CD14-positive monocyte (primary cell): ENCODE measurements around the gene PLSCR3. TPM values are rescaled to one million over a fixed set of nuclear protein-coding genes. Genes with fewer than 3 reads are reported as not detected.

ENCODE experiments used
- DNase-seq, 3 donors: peaks; one replicate each; pipeline ENCODE4 v3.0.0-alpha.2; 2011 to 2022
- H2AFZ ChIP-seq: 2 replicates; pipeline ENCODE4 v1.6.0; 2012; ENCODE audit warnings: mild to moderate bottlenecking, low read depth, low read length, inconsistent platforms; ENCODE audit not compliant: insufficient read depth, poor library complexity, severe bottlenecking
- H3K27ac ChIP-seq, 2 donors: 1 replicate in 1 of 2; 2 replicates in 1 of 2; pipeline ENCODE4 v1.5.1; 2012 to 2013; ENCODE audit warnings: low read length in 2 of 2, control low read depth in 1 of 2, inconsistent platforms in 1 of 2, low read depth in 1 of 2, mild to moderate bottlenecking in 1 of 2
- H3K27me3 ChIP-seq, 2 donors: one replicate each; pipeline versions ENCODE4 v1.6.0 to v1.6.1; 2011 to 2013; ENCODE audit warnings: low read length in 2 of 2; ENCODE audit not compliant: control insufficient read depth in 2 of 2, insufficient read depth in 2 of 2
- H3K36me3 ChIP-seq, 2 donors: replicated peaks in 1 of 2; 1 replicate in 1 of 2; 2 replicates in 1 of 2; pipeline versions ENCODE4 v1.5.1 to v1.6.1; 2012 to 2013; ENCODE audit warnings: low read length in 2 of 2, control low read depth in 1 of 2, inconsistent platforms in 1 of 2, mild to moderate bottlenecking in 1 of 2; ENCODE audit not compliant: insufficient read depth in 2 of 2, control insufficient read depth in 1 of 2
- H3K4me1 ChIP-seq, 2 donors: 1 replicate in 1 of 2; 2 replicates in 1 of 2; pipeline versions ENCODE4 v1.5.1 to v1.6.1; 2012 to 2013; ENCODE audit warnings: low read length in 2 of 2, control low read depth in 1 of 2, inconsistent platforms in 1 of 2, mild to moderate bottlenecking in 1 of 2, moderate library complexity in 1 of 2; ENCODE audit not compliant: insufficient read depth in 2 of 2, control insufficient read depth in 1 of 2
- H3K4me2 ChIP-seq: replicated peaks from 2 replicates; pipeline ENCODE3; 2012; ENCODE audit warnings: low read length, moderate library complexity, mild to moderate bottlenecking; ENCODE audit not compliant: poor library complexity, severe bottlenecking; ENCODE audit errors: extremely low read depth
- H3K4me3 ChIP-seq, 3 experiments: fragments of 200-600 bp in 1 of 3; sonication (generic) in 1 of 3; replicated peaks in 1 of 3; 1 replicate in 2 of 3; 2 replicates in 1 of 3; pipeline ENCODE4 v1.5.1; 2011 to 2013; ENCODE audit warnings: low read length in 3 of 3, mild to moderate bottlenecking in 3 of 3, control low read depth in 2 of 3, low read depth in 2 of 3, inconsistent platforms in 1 of 3, moderate library complexity in 1 of 3
- H3K79me2 ChIP-seq: 2 replicates; pipeline ENCODE4 v1.6.0; 2012; ENCODE audit warnings: mild to moderate bottlenecking, control low read depth, inconsistent platforms, low read length, moderate library complexity; ENCODE audit not compliant: insufficient read depth
- H3K9ac ChIP-seq: 2 replicates; pipeline ENCODE4 v1.6.0; 2017; ENCODE audit warnings: low read length, mild to moderate bottlenecking; ENCODE audit not compliant: insufficient read depth, poor library complexity, severe bottlenecking
- H3K9me3 ChIP-seq, 2 donors: replicated peaks in 1 of 2; 1 replicate in 1 of 2; 2 replicates in 1 of 2; pipeline versions ENCODE4 v1.5.1 to v1.6.1; 2012 to 2013; ENCODE audit warnings: low read length in 2 of 2, control low read depth in 1 of 2; ENCODE audit not compliant: control insufficient read depth in 1 of 2, insufficient read depth in 1 of 2
- H4K20me1 ChIP-seq: 2 replicates; pipeline ENCODE4 v1.6.0; 2012; ENCODE audit warnings: mild to moderate bottlenecking, low read length, control low read depth, moderate library complexity; ENCODE audit not compliant: insufficient read depth
- H3K27ac Mint-ChIP-seq, 7 donors: one replicate each; pipeline ENCODE4 v1.8.0; 2020; ENCODE audit warnings: mild to moderate bottlenecking in 7 of 7, mixed read lengths in 7 of 7, moderate library complexity in 6 of 7, inconsistent platforms in 2 of 7
- H3K27me3 Mint-ChIP-seq, 3 donors: one replicate each; pipeline ENCODE4 v1.8.0; 2021 to 2022; ENCODE audit warnings: low read depth in 3 of 3, mild to moderate bottlenecking in 3 of 3, mixed read lengths in 3 of 3, moderate library complexity in 3 of 3, inconsistent platforms in 1 of 3
- H3K36me3 Mint-ChIP-seq, 2 donors: one replicate each; pipeline ENCODE4 v1.8.0; 2020; ENCODE audit warnings: mixed read lengths in 2 of 2, inconsistent platforms in 1 of 2, mild to moderate bottlenecking in 1 of 2
- H3K4me1 Mint-ChIP-seq: one replicate; pipeline ENCODE4 v1.8.0; 2020; ENCODE audit warnings: mild to moderate bottlenecking, mixed read lengths
- H3K4me3 Mint-ChIP-seq, 2 donors: one replicate each; pipeline ENCODE4 v1.8.0; 2020; ENCODE audit warnings: mild to moderate bottlenecking in 2 of 2, mixed read lengths in 2 of 2, moderate library complexity in 1 of 2
- H3K9me3 Mint-ChIP-seq, 7 donors: one replicate each; pipeline ENCODE4 v1.8.0; 2020 to 2022; ENCODE audit warnings: mixed read lengths in 7 of 7, mild to moderate bottlenecking in 6 of 7, moderate library complexity in 6 of 7, inconsistent platforms in 2 of 7
- CTCF ChIP-seq: fragments of 200-600 bp; IDR thresholded peaks from one replicate; pipeline ENCODE4 v1.8.0; 2022; ENCODE audit warnings: antibody characterized with exemption, mild to moderate bottlenecking
- WGBS: methylation state at CpG from one replicate; pipeline ENCODE4 v1.1.5; 2013; ENCODE audit warnings: missing lambda C conversion rate; ENCODE audit not compliant: insufficient coverage; 5-methylcytosine and 5-hydroxymethylcytosine counted together
- intact Hi-C, 2 donors: fragments of 100-400 bp; cut with micrococcal nuclease; formaldehyde crosslinking; loops; one replicate each; pipeline versions ENCODE4 v1.15.0 to v1.15.1; 2023
- polyA plus RNA-seq, 3 donors: library from polyadenylated mRNA; depleted of rRNA in 1 of 3; unstranded in 2 of 3; stranded (reverse) in 1 of 3; fragments of 300-500 nt in 2 of 3; fragments of >200 nt in 1 of 3; fragmentation: Illumina TruSeq in 2 of 3; gene quantifications; 1 replicate in 2 of 3; 2 replicates in 1 of 3; pipeline ENCODE4 v1.2.3, GENCODE V29; 2012 to 2021

The PLSCR3 gene
- polyA plus RNA-seq, 3 donors: 37.6 to 70.4 (median 45.7) TPM

GRCh38 chr17:7351665-7352502 lies 42.4 kb downstream of the PLSCR3 start, which contains the start of gene KCTD11:
TSS of gene KCTD11 (plus strand) at chr17:7352162.
- H3K9ac ChIP-seq: peak within 1 kb of the TSS; percentile 83
- Mint-ChIP-seq H3K4me1 (peaks cover 40% of the 10 kb centered on the region), H3K4me3 (peak within 1 kb of the TSS; percentile 89 to 94), H3K9me3 (peaks cover 0 to 2% (median 0%) of the 10 kb centered on the region in 7 donors), H3K27me3 (peaks cover 3 to 5% (median 3%) of the 10 kb centered on the region in 3 donors), H3K36me3 (peaks cover 18 to 22% of the 10 kb centered on the region in 2 donors), H3K27ac (peak within 1 kb of the TSS; percentile 70 to 90 (median 87))
- DNase-seq: peak; percentile 66 to 76 (median 74)
- H3K27ac ChIP-seq: peak within 1 kb of the TSS; percentile 55 to 81
- peaks cover 35% of the 10 kb centered on the region for H4K20me1 ChIP-seq
- H2AFZ ChIP-seq: peak within 1 kb of the TSS; percentile 88
- TF ChIP-seq CTCF: peak; percentile 26
- WGBS: under 1% methylated on average over 91 of the region's 91 CpGs
- no peaks in the 10 kb centered on the region for H3K79me2 ChIP-seq
- peak within 1 kb of the TSS; percentile 91 for H3K4me2 ChIP-seq
- H3K27me3 ChIP-seq: no peaks in the 10 kb centered on the region
- H3K9me3 ChIP-seq: no peaks in the 10 kb centered on the region
- peak within 1 kb of the TSS; percentile 76 to 90 (median 88) for H3K4me3 ChIP-seq
- peaks cover 18 to 21% of the 10 kb centered on the region in 2 donors for H3K36me3 ChIP-seq
- peaks cover 28 to 54% of the 10 kb centered on the region in 2 donors for H3K4me1 ChIP-seq
- intact Hi-C loops: loop anchor here (5.0 to 10.0 kb wide), 3 partner anchors 40 to 213 kb away; partner anchors contain the start of genes PLSCR3 (in 1 of the 2), POLR2A (in 1 of the 2), SENP3 (in 1 of the 2) and SLC35G6 (in 1 of the 2)

GRCh38 chr17:7348478-7349242 lies 45.7 kb downstream of the PLSCR3 start:
- no peak overlapping the region for H3K9ac ChIP-seq

More at GRCh38 chr17:7348478-7349242, 45.7 kb downstream of the PLSCR3 start:
- intact Hi-C loops: no loop called here
- H3K79me2 ChIP-seq: no peaks in the 10 kb centered on the region
- 95% methylated on average over 9 of the region's 19 CpGs for WGBS
- no peak overlapping the region for H3K4me3 ChIP-seq
- no peaks in the 10 kb centered on the region for H3K9me3 Mint-ChIP-seq
- peaks cover 28 to 39% of the 10 kb centered on the region in 2 donors for H3K4me1 ChIP-seq
- H3K9me3 ChIP-seq: no peaks in the 10 kb centered on the region
- H3K27ac ChIP-seq: no peak overlapping the region
- H3K36me3 ChIP-seq: peaks cover 37 to 49% of the 10 kb centered on the region in 2 donors
- peak overlapping the region in 3 of 7 donors; percentile 9 to 81 (median 53) for H3K27ac Mint-ChIP-seq
- H3K4me1 Mint-ChIP-seq: peaks cover 30% of the 10 kb centered on the region
- peaks cover 44% of the 10 kb centered on the region for H4K20me1 ChIP-seq
- DNase-seq: no peak
- no peak overlapping the region for H3K4me3 Mint-ChIP-seq
- H3K27me3 Mint-ChIP-seq: no peaks in the 10 kb centered on the region
- no peak overlapping the region for H3K4me2 ChIP-seq
- no peaks in the 10 kb centered on the region for H3K27me3 ChIP-seq
- TF ChIP-seq CTCF: no peak
- H3K36me3 Mint-ChIP-seq: peaks cover 34 to 50% of the 10 kb centered on the region in 2 donors
- no peak overlapping the region for H2AFZ ChIP-seq
